HG03432 (cell line): Measurements from ENCODE around the gene ALDH1B1.

Experiments
- ATAC-seq: cut with Tn5 transposase; IDR thresholded peaks from one replicate; pipeline ENCODE4 v1.9.1; 2021; ENCODE audit warnings: mild to moderate bottlenecking, moderate library complexity; ENCODE audit not compliant: unreplicated experiment

Gene ALDH1B1

GRCh38 chr9:38392235-38393127, at the start of gene ALDH1B1:
ALDH1B1 (plus strand) TSS chr9:38392702; CDS start chr9:38395749, 3,047 bp downstream.
- ATAC-seq = peak; percentile 99

GRCh38 chr9:38343037-38343436, 49.5 kb upstream of the ALDH1B1 start:
- ATAC-seq = no peak

DNA sequence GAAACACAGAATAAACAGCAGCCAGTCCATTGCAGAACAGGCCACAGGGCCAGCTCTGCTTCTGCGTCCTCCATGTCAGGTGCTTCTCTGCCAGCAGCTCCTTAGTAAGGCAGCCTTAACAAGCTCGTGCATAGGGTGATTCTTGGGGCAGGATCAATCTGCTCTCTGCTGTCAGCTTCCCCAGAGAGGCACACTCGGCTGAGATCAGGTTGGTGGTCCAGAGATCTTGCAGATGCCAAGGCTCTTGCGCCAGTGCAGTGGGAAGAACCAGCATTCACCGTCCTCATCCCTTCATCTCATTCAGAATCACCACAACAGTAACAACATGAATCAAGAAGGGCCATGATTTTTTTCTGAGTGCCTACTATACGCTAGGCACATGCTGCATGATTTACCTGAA, 49.0 kb upstream of the ALDH1B1 start:
- no peak for ATAC-seq

GRCh38 chr9:38344566-38345324, 47.8 kb upstream of the ALDH1B1 start:
- ATAC-seq = no peak

GRCh38 chr9:38345851-38346755, 46.4 kb upstream of the ALDH1B1 start:
- no peak for ATAC-seq

GRCh38 chr9:38346811-38347210, 45.7 kb upstream of the ALDH1B1 start:
- ATAC-seq = no peak

GRCh38 chr9:38347271-38347671, 45.2 kb upstream of the ALDH1B1 start:
- ATAC-seq = no peak

DNA sequence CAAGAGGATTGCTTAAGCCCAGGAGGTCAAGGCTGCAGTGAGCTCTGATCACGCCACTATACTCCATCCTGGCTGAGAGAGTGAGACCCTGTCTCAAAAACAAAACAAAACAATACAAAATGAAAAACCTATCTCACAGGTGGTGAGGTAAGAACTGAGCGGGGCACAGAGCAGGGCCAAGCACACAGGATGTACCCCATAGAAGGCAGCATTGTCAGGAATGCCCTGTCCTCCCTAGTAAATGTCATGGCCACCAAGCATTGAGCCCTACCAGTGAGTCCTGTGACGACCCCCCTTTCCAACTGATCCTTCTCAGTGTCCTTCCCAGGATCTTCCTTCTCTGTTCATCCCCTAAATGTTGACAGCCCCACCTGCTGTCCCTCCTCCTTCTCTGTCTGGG, 44.6 kb upstream of the ALDH1B1 start:
- ATAC-seq = no peak

- ATAC-seq = no peak
These were observed 42.0 kb upstream of the ALDH1B1 start for GRCh38 chr9:38350529-38350928.

- no peak for ATAC-seq
These were observed 39.8 kb upstream of the ALDH1B1 start for GRCh38 chr9:38352530-38353328.

DNA sequence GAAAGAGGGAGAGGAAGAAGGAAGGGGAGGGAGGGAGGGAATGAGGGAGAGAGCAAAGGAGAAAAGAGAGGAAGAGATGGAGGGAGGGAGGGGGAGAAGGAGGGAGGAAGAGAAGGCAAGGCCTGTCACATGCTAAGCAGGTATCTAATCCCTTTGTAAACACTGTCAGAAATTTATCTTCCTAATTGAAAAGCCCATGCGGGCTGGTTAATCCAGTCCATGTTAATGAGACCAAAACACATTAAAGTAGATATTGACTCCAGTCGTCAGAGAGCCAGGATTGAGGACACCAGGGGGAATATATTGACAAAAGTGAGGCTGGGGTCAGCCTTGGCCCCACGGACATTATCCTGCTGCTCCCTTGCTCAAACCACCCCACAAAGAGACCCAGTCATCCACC, 37.4 kb upstream of the ALDH1B1 start:
- no peak for ATAC-seq

DNA sequence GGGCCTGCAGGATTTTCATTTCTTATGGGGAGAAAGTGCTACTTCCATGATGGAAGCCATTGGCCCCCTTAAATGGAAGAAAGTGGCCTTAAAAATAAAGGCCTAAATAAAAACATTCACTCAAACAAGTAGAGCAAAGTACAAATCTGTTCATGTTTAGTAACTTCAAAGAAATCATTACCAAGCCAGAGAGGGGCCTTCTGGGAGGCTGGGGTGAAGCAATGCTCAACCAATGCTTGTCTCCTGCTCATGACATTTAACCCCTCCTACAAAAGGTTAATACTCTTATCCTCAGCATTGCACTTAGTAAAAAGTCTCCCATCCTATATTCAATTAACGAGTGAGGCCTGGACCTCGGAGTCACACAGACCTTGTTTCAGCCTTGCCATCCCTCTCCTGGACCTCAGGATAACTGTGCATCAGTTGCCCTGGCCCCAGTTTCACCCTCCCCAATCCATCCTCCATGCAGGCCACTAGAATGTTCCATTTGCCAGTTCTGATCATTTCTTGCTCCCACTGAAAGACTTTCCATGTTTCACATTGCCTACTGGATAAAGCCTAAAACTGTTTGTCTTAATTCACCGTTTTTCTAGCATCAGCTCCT, 36.9 kb upstream of the ALDH1B1 start:
- no peak for ATAC-seq

- ATAC-seq = no peak
These were observed 35.7 kb upstream of the ALDH1B1 start for GRCh38 chr9:38356851-38357250.

- ATAC-seq = no peak
These were observed 35.0 kb upstream of the ALDH1B1 start for GRCh38 chr9:38357350-38358114.

DNA sequence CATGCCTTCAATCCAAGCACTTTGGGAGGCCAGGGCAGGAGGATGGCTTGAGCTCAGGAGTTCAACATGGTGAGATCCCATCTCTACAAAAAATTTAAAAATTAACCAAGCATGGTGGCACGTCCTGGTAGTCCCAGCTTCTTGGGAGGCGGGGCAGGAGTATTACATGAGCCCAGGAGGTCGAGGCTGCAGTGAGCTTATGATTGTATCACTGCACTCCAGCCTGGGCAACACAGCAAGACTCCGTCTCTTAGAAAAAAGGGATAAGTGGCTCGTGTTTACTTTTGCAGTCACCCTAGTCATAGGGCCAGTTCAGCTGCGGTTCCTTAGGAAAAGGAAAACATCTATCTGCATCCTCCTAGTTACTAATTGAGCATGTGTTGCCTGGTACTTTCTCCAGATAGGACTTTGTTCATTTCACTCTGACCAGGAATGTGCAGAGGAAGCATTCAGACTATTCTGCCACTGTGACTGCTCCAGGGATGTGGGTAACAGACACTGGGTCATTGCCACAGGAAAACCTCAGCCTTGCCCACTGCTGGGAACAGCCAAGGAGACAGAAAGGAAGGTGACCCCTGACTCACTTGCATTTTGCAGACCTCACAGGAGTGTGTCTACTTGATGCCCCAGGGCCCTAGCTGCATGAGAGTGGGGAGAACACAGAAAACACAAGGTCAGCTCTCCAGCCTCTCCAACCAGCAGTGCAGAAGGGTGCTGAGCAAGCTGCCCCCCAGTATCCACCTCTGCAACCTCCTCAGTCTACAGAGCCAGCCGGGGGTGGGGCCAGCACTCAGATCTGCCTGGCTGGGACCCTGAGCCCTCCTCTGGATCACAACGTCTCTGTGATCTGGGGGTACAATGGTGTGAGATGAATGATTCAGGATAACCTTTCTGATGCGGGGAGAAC, 33.9 kb upstream of the ALDH1B1 start:
- ATAC-seq = no peak

DNA sequence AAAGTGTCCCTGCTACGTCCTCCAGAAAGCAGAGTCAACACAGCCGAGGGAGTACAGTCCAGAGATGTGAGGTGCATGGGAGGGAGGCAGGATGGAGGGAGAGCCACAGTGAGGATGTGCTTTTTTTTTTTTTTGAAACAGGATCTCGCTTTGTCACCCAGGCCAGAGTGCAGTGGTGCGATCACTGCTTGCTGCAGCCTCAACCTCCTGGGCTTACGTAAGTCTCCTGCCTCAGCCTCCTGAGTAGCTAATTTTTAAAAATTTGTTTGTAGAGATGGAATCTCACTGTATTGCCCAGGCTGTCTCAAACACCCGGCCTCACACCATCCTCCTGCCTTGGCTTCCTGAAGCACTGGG, 33.2 kb upstream of the ALDH1B1 start:
- ATAC-seq = no peak

GRCh38 chr9:38359689-38360385, 32.7 kb upstream of the ALDH1B1 start:
- ATAC-seq = no peak
